NCI-H1092 (cell line): ENCODE results near the gene GANAB.
"Not testable (repeated sequence)": the region's sequence is repeated elsewhere in the genome, so short reads cannot be mapped to it uniquely, and the experiment has no call there.

ENCODE experiments used
- DNase-seq: peaks from one replicate; lab custom pipeline; 2025; lab: John Stamatoyannopoulos, UW

Gene GANAB

DNA sequence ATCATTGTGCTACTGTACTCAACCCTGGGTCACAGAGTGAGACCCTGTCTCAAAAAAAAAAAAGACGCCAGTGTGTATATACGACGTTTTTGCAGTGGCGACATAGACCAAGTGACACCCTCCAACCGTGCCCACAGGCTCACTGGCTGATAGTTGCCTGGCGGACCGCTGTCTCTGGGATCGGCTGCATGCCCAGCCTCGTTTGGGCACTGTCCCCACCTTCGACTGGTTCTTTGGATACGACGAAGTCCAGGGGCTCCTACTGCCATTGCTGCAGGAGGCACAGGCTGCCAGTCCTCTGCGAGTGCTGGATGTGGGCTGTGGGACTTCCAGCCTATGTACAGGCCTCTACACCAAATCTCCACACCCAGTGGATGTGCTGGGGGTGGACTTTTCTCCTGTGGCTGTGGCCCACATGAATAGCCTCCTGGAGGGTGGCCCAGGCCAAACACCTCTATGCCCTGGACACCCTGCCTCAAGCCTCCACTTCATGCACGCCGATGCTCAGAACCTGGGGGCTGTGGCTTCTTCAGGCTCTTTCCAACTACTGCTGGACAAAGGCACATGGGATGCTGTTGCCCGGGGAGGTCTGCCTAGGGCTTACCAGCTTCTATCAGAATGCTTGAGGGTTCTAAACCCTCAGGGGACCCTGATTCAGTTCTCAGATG lies 20.0 kb upstream of the GANAB start:
- no peak for DNase-seq

GRCh38 chr11:62665599-62666258 lies 19.3 kb upstream of the GANAB start:
- peak; percentile 62 for DNase-seq

- DNase-seq = peak; percentile 96
Observed at GRCh38 chr11:62665075-62665598, 18.7 kb upstream of the GANAB start, which contains the start of the genes C11orf98 and CSKMT. Gene C11orf98, minus strand, starts transcription at chr11:62665210. Its CDS starts 41 bp downstream, at chr11:62665169. Gene CSKMT, plus strand, starts transcription at chr11:62665312. Its CDS starts 568 bp downstream, at chr11:62665880.

DNA sequence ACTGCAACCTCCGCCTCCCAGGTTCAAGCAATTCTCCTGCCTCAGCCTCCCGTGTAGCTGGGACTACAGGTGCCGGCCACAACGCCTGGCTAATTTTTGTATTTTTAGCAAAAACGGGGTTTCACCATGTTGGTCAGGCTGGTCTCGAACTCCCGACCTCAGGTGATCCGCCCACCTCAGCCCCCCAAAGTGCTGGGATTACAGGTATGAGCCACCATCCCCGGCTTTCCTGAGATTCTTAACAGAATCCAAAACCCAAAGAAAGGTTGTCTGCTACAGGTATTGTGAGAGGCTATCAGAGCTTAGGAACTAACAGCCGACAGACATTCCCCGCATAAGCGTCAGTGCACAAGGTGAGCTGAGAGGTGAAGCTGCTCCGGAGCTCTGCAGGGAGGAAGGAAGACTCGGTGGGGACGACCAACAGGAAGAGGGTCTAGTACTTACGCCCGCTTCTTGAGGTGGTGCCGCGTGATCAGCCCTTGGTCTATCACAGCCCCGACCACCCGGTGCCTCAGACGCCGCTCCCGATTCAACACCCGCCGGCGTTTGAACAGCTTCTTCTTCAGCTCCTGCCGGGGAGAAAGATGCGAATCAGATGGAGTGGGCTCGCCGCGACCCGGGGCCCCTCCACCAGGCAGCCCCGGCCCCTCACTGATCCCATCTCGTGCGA lies 18.1 kb upstream of the GANAB start:
- peak; percentile 69 for DNase-seq

DNA sequence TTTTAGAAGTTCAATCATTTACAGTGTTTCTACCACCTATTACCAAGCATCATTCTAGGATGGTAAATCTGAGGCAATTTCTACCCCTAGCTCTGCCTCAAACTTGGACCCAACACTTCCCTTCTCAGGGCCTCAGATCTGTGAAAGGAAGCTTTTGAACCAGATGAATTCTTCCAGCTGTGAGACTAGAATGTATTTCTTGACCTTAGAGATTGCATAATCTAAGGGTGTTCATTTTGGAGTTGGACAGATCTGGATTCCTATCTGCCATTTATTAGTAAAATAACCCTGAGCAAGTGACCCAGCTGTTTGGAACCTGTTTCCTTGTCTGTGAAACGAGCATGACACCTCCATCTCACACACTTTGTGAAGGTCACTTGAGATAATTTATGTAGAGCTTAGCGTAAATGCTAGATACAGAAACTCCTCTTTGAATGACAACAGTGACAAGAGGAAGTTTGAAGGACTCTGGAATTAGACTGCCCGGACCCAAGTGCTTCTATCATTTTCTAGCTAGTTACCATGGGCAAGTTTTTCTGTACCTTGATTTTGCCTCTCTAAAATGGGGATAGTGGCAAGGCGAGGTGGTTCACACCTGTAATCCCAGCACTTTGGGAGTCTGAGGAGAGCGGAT lies 10.5 kb upstream of the GANAB start:
- no peak for DNase-seq

- DNase-seq = no peak
Observed at GRCh38 chr11:62654297-62654696, 7.9 kb upstream of the GANAB start.

DNA sequence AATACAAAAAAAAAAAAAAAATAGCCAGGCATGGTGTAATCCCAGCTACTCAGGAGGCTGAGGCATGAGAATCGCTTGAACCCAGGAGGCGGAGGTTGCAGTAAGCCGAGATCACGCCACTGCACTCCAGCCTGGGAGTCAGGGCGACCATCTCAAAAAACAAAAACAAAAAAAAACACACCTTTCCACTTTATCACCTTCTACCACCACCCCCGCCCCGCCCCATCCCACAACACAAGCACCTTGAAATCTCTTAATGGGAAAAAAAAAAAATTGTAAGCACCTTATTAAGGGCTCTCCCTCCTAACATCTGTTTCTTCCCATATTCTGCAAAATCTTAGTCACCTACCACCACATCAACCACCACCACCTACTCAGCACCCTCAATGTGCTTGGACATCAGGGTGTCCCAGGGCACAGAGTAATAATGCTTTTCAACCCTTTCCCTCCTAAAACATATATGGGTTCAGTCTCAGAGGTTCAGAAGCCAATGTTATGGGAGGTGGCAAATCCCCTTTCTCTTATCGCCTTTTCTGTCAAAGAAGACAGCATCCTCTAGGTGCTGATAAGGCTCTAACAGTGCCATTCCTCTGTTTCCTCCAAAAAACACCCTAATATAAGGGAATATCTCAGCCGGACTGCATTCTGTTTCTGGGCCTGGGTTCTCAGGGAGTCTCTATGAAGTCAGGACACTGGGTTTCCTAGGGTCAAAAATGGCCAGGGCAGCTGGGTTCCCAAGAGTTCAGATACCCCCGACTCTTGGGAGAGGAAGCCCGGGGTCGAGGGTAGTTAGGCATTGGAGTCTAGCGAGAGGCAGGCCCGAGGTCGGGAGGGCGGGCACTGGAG lies 6.0 kb upstream of the GANAB start:
- DNase-seq = no peak

- DNase-seq = not testable (repeated sequence)
Observed at GRCh38 chr11:62650283-62650682, 3.9 kb upstream of the GANAB start.

- no peak for DNase-seq
Observed at GRCh38 chr11:62649486-62649885, 3.1 kb upstream of the GANAB start.

DNA sequence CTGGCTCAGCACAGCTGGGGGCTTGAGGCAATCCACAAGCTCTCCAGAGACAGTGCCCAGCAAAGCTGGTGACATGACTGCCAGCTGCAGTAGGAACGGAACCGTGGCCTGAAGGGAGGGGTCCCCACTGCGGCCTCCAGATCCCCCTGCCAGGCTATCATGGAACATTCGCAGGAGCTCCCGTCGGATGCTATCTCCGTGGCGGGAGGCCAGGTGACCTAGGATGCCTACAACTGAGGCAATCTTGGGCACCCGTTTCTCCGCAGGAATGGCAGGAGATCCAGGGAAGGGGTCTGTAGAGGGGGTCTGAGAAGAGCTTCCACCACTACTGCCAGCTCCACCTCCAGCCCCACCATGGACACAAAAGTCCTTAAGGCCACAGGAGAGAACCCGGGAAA lies 2.6 kb upstream of the GANAB start:
- no peak for DNase-seq

DNA sequence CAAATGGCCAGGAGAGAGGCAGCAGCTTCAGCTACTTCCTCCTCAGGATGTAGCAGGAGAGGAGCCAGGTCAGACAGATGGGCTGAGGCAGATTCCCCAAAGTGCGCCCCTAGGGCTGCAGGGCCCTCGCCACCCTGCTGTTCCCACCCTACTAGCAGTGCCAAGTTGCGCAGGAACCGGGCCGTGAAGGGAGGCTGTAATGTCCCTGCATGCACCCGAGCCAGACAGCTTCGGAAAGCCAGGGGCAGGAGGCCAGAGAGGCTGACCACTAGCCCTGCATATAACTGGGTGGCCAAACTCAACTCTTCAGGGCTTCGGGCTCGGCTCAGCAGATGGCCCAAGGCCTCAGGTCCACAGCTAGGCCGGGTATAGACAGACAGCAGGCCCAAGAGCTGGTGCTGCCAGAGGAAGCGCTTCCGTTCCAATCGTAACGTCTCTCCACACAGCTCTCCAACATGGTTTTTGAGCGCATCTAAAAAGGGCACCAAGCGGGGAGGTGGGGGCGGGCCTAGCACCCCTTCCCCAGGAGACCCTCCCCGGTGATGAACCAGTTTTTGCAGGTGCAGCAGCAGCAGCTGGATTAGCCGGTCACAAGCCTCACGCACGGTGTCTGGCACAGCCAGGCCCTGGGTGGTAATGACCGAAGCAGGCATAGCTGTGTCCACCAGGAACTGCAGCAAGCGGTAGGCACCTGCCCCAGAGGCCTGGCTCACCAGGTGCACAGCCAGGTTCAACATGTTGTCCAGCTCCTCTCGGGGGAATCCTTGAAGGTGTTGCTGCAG lies 2.0 kb upstream of the GANAB start:
- DNase-seq = no peak

GRCh38 chr11:62647609-62648005 lies 1.2 kb upstream of the GANAB start:
- DNase-seq = no peak

GRCh38 chr11:62646825-62647608 lies 604 bp upstream of the GANAB start:
- no peak for DNase-seq

DNA sequence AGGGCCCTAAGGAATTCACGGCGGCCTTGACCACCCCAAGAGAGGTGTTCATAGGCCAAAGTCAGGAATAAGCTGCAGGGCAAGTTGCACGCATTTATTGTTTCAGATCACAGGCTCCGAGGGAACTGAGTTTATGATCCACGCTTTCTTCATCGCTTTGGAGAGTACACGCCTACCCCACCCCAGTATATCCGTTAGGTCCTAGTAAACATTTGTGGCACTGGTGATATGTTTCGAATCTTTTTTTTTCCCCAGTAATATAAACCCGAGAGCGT lies 805 bp downstream of the GANAB start:
- no peak for DNase-seq

GRCh38 chr11:62644220-62644619 lies 2.2 kb downstream of the GANAB start:
- no peak for DNase-seq

- no peak for DNase-seq
Observed at GRCh38 chr11:62632492-62632891, 13.9 kb downstream of the GANAB start.

- DNase-seq = no peak
Observed at GRCh38 chr11:62627713-62628112, 18.7 kb downstream of the GANAB start.

- no peak for DNase-seq
Observed at GRCh38 chr11:62622476-62623089, 23.8 kb downstream of the GANAB start.
